Measurements from ENCODE around the gene PRKCE.

- TF ChIP-seq GATA2 (IDR thresholded peaks at IDR 0.05; ENCODE audit: low read depth, low read length) (no peak), GATA3 (IDR thresholded peaks at IDR 0.05; ENCODE audit: low read depth, low read length) (no peak)
These were observed 17.3 kb upstream of the PRKCE start for GRCh38 chr2:45634223-45634622.
